ENCODE data around the gene MBD6.
A peak's percentile ranks its signal among the peaks of the same experiment; 100 is the strongest.
"Not testable (repeated sequence)": the region's sequence is repeated elsewhere in the genome, so short reads cannot be mapped to it uniquely, and the experiment has no call there.

MBD6 gene

GRCh38 chr12:57516617-57517153 is 5.9 kb upstream of the MBD6 start:
- TF ChIP-seq POLR2A (IDR thresholded peaks at IDR 0.05; ENCODE audit: low read length): peak; percentile 25
- no peak for TF ChIP-seq GATA1 (IDR thresholded peaks at IDR 0.05; ENCODE audit: low read depth, low read length)

GRCh38 chr12:57517187-57517586 is 5.4 kb upstream of the MBD6 start:
- no peak for TF ChIP-seq GATA1 (IDR thresholded peaks at IDR 0.05; ENCODE audit: low read depth, low read length)
- no peak for TF ChIP-seq POLR2A (IDR thresholded peaks at IDR 0.05; ENCODE audit: low read length)
- no peak for DNase-seq

More at GRCh38 chr12:57516617-57517153, 5.9 kb upstream of the MBD6 start:
- no peak for DNase-seq

GRCh38 chr12:57517718-57518117 is 4.9 kb upstream of the MBD6 start:
- DNase-seq: not testable (repeated sequence)

GRCh38 chr12:57518176-57518919 is 4.3 kb upstream of the MBD6 start:
- TF ChIP-seq GATA1 (IDR thresholded peaks at IDR 0.05; ENCODE audit: low read depth, low read length) (no peak), POLR2A (IDR thresholded peaks at IDR 0.05; ENCODE audit: low read length) (no peak)
- no peak for DNase-seq

- DNase-seq: peak; percentile 74 to 85
These were observed 3.5 kb upstream of the MBD6 start for GRCh38 chr12:57518920-57519795.

GRCh38 chr12:57519796-57520052 is 2.9 kb upstream of the MBD6 start:
- DNase-seq: peak; percentile 78 to 85
- TF ChIP-seq POLR2A (IDR thresholded peaks at IDR 0.05; ENCODE audit: low read length): no peak
- no peak for TF ChIP-seq GATA1 (IDR thresholded peaks at IDR 0.05; ENCODE audit: low read depth, low read length)

More at GRCh38 chr12:57518920-57519795, 3.5 kb upstream of the MBD6 start:
- TF ChIP-seq POLR2A (IDR thresholded peaks at IDR 0.05; ENCODE audit: low read length): no peak

GRCh38 chr12:57520053-57520818 is 2.4 kb upstream of the MBD6 start, which contains the start of gene DDIT3:
Gene DDIT3, minus strand, starts transcription at chr12:57520514. Its CDS starts 3,108 bp downstream, at chr12:57517406.
- TF ChIP-seq POLR2A (IDR thresholded peaks at IDR 0.05; ENCODE audit: low read length): peak; percentile 99
- TF ChIP-seq GATA1 (IDR thresholded peaks at IDR 0.05; ENCODE audit: low read depth, low read length): no peak

GRCh38 chr12:57521525-57522010 is 1.1 kb upstream of the MBD6 start:
- TF ChIP-seq POLR2A (IDR thresholded peaks at IDR 0.05; ENCODE audit: low read length) (no peak), GATA1 (IDR thresholded peaks at IDR 0.05; ENCODE audit: low read depth, low read length) (no peak)
- peak in 1 of 2 experiments; percentile 62 for DNase-seq

More at GRCh38 chr12:57520053-57520818, 2.4 kb upstream of the MBD6 start, which contains the start of gene DDIT3:
- peak; percentile 100 for DNase-seq

- DNase-seq: peak; percentile 70 to 83
- peak; percentile 25 for TF ChIP-seq POLR2A (IDR thresholded peaks at IDR 0.05; ENCODE audit: low read length)
- no peak for TF ChIP-seq GATA1 (IDR thresholded peaks at IDR 0.05; ENCODE audit: low read depth, low read length)
These were observed 472 bp downstream of the MBD6 start for GRCh38 chr12:57522887-57523705.

GRCh38 chr12:57523706-57524614 is 1.3 kb downstream of the MBD6 start:
- DNase-seq: no peak
- TF ChIP-seq GATA1 (IDR thresholded peaks at IDR 0.05; ENCODE audit: low read depth, low read length) (no peak), POLR2A (IDR thresholded peaks at IDR 0.05; ENCODE audit: low read length) (peak; percentile 27)

- DNase-seq: no peak
- TF ChIP-seq POLR2A (IDR thresholded peaks at IDR 0.05; ENCODE audit: low read length) (no peak), GATA1 (IDR thresholded peaks at IDR 0.05; ENCODE audit: low read depth, low read length) (no peak)
These were observed 2.4 kb downstream of the MBD6 start for GRCh38 chr12:57524814-57525614.
